H9 (cell line): Measurements from ENCODE around the gene DGKE. TPM values are rescaled to one million over a fixed set of nuclear protein-coding genes. Genes with fewer than 3 reads are reported as not detected.

Experiments used
- DNase-seq: peaks from one replicate; pipeline ENCODE4 v3.0.0-alpha.2; 2017
- H2AFZ ChIP-seq: one replicate; pipeline ENCODE4 v1.6.1; 2013; ENCODE audit warnings: mild to moderate bottlenecking, low read length, control low read depth, moderate library complexity
- H2AK5ac ChIP-seq: 2 replicates; pipeline ENCODE4 v1.6.1; 2013; ENCODE audit warnings: low read length, control low read depth, mixed read lengths; ENCODE audit not compliant: insufficient read length
- H2BK120ac ChIP-seq: one replicate; pipeline ENCODE4 v1.6.1; 2013; ENCODE audit warnings: low read depth, mild to moderate bottlenecking, low read length, control low read depth, inconsistent platforms; ENCODE audit not compliant: poor library complexity, severe bottlenecking
- H2BK12ac ChIP-seq: 2 replicates; pipeline ENCODE4 v1.6.1; 2013; ENCODE audit warnings: low read length, control low read depth, mixed read lengths, low read depth; ENCODE audit not compliant: insufficient read length
- H2BK15ac ChIP-seq: 2 replicates; pipeline ENCODE4 v1.6.1; 2013; ENCODE audit warnings: low read depth, low read length, control low read depth
- H2BK20ac ChIP-seq: one replicate; pipeline ENCODE4 v1.6.1; 2013; ENCODE audit warnings: low read depth, mild to moderate bottlenecking, low read length, control low read depth, inconsistent platforms; ENCODE audit not compliant: poor library complexity, severe bottlenecking
- H2BK5ac ChIP-seq: 2 replicates; pipeline ENCODE4 v1.6.1; 2013; ENCODE audit warnings: low read length, control low read depth, mixed read lengths; ENCODE audit not compliant: insufficient read length
- H3K14ac ChIP-seq: 2 replicates; pipeline ENCODE4 v1.6.1; 2013; ENCODE audit warnings: low read length, control low read depth; ENCODE audit not compliant: insufficient read depth
- H3K18ac ChIP-seq: 2 replicates; pipeline ENCODE4 v1.6.1; 2013; ENCODE audit warnings: low read depth, mild to moderate bottlenecking, mixed read lengths, low read length, control low read depth; ENCODE audit not compliant: insufficient read length
- H3K23ac ChIP-seq: 2 replicates; pipeline ENCODE4 v1.6.1; 2013; ENCODE audit warnings: low read length, control low read depth, mixed read lengths, low read depth; ENCODE audit not compliant: insufficient read length
- H3K23me2 ChIP-seq: 2 replicates; pipeline ENCODE4 v1.6.1; 2013; ENCODE audit warnings: low read depth, mild to moderate bottlenecking, mixed read lengths, low read length, control low read depth; ENCODE audit not compliant: insufficient read length, poor library complexity, severe bottlenecking
- H3K27ac ChIP-seq: 2 replicates; pipeline ENCODE4 v1.5.1; 2013; ENCODE audit warnings: low read length, control low read depth, mixed read lengths, low read depth; ENCODE audit not compliant: insufficient read length
- H3K27me3 ChIP-seq: 2 replicates; pipeline ENCODE4 v1.6.1; 2013; ENCODE audit warnings: low read length, control low read depth, inconsistent platforms; ENCODE audit not compliant: insufficient read depth
- H3K4ac ChIP-seq: 2 replicates; pipeline ENCODE4 v1.6.1; 2013; ENCODE audit warnings: low read depth, mild to moderate bottlenecking, control low read depth, inconsistent platforms, low read length, moderate library complexity
- H3K4me1 ChIP-seq: 2 replicates; pipeline ENCODE4 v1.6.1; 2013; ENCODE audit warnings: low read length, control low read depth, inconsistent platforms; ENCODE audit not compliant: insufficient read depth
- H3K4me2 ChIP-seq: 2 replicates; pipeline ENCODE4 v1.6.1; 2013; ENCODE audit warnings: low read length, control low read depth, mixed read lengths; ENCODE audit not compliant: insufficient read length, insufficient read depth
- H3K56ac ChIP-seq: 2 replicates; pipeline ENCODE4 v1.6.1; 2013; ENCODE audit warnings: low read depth, mild to moderate bottlenecking, mixed read lengths, low read length, control low read depth; ENCODE audit not compliant: insufficient read length
- H3K79me1 ChIP-seq: 2 replicates; pipeline ENCODE4 v1.6.1; 2013; ENCODE audit warnings: low read depth, mild to moderate bottlenecking, moderate library complexity, low read length, control low read depth, inconsistent platforms; ENCODE audit not compliant: insufficient read depth, poor library complexity, severe bottlenecking
- H3K79me2 ChIP-seq: 2 replicates; pipeline ENCODE4 v1.6.1; 2013; ENCODE audit warnings: low read length, control low read depth, inconsistent platforms; ENCODE audit not compliant: insufficient read depth
- H3K9ac ChIP-seq: 2 replicates; pipeline ENCODE4 v1.6.1; 2013; ENCODE audit warnings: low read length, control low read depth, mixed read lengths; ENCODE audit not compliant: insufficient read length; ENCODE audit errors: extremely low read depth
- H3K9me3 ChIP-seq: one replicate; pipeline ENCODE4 v1.6.1; 2013; ENCODE audit warnings: low read depth, low read length, inconsistent platforms; ENCODE audit not compliant: control insufficient read depth
- H3T11ph ChIP-seq: one replicate; pipeline ENCODE4 v1.6.1; 2013; ENCODE audit warnings: mild to moderate bottlenecking, low read length, control low read depth, inconsistent platforms
- H4K20me1 ChIP-seq: one replicate; pipeline ENCODE4 v1.6.1; 2013; ENCODE audit not compliant: control insufficient read depth, insufficient read length, insufficient read depth
- H4K5ac ChIP-seq: 2 replicates; pipeline ENCODE4 v1.6.1; 2013; ENCODE audit warnings: low read depth, mild to moderate bottlenecking, mixed read lengths, low read length, control low read depth; ENCODE audit not compliant: insufficient read length
- H4K8ac ChIP-seq: replicated peaks from 2 replicates; pipeline ENCODE4 v1.6.1; 2013; ENCODE audit warnings: low read length, control low read depth, mixed read lengths, low read depth; ENCODE audit not compliant: insufficient read length
- H4K91ac ChIP-seq: 2 replicates; pipeline ENCODE4 v1.6.1; 2013; ENCODE audit warnings: low read depth, mild to moderate bottlenecking, moderate library complexity, mixed read lengths, low read length, control low read depth; ENCODE audit not compliant: insufficient read length
- H3K27ac Mint-ChIP-seq, 3 experiments: 2 replicates in 2 of 3; 3 replicates in 1 of 3; pipeline ENCODE4 v1.8.0; 2020 to 2021; ENCODE audit warnings: mixed read lengths in 3 of 3, mild to moderate bottlenecking in 1 of 3, moderate library complexity in 1 of 3
- H3K27me3 Mint-ChIP-seq: 2 replicates; pipeline ENCODE4 v1.8.0; 2021; ENCODE audit warnings: low read depth, mild to moderate bottlenecking, moderate library complexity, mixed read lengths
- H3K36me3 Mint-ChIP-seq, 3 experiments: 2 replicates in 2 of 3; 3 replicates in 1 of 3; pipeline ENCODE4 v1.8.0; 2020 to 2021; ENCODE audit warnings: low read depth in 3 of 3, mixed read lengths in 3 of 3; ENCODE audit not compliant: insufficient read depth in 1 of 3
- H3K4me1 Mint-ChIP-seq, 2 experiments: 2 replicates each; pipeline ENCODE4 v1.8.0; 2020; ENCODE audit warnings: mixed read lengths in 2 of 2
- H3K4me3 Mint-ChIP-seq, 2 experiments: 2 replicates in 1 of 2; 3 replicates in 1 of 2; pipeline ENCODE4 v1.8.0; 2020 to 2021; ENCODE audit warnings: mild to moderate bottlenecking in 2 of 2, mixed read lengths in 2 of 2, moderate library complexity in 1 of 2
- H3K9me3 Mint-ChIP-seq, 2 experiments: 2 replicates in 1 of 2; 3 replicates in 1 of 2; pipeline ENCODE4 v1.8.0; 2020; ENCODE audit warnings: mild to moderate bottlenecking in 2 of 2, mixed read lengths in 2 of 2, moderate library complexity in 1 of 2
- WGBS: extraction: QIAGEN DNeasy Blood & Tissue Kit; methylation state at CpG from one replicate; pipeline ENCODE4 v1.1.7; 2013; ENCODE audit warnings: missing lambda C conversion rate, low lambda C conversion rate, mixed read lengths; ENCODE audit not compliant: insufficient read length; ENCODE audit errors: extremely low coverage; 5-methylcytosine and 5-hydroxymethylcytosine counted together
- total RNA-seq: library from RNA; stranded (reverse); gene quantifications from 2 replicates; pipeline ENCODE4 v1.2.1, GENCODE V29; 2021
- TF ChIP-seq, protein P1 (sequence below): fragments of 200-600 bp; sonication (generic); conservative IDR thresholded peaks from 3 replicates; pipeline ENCODE4 v1.8.0; 2021; ENCODE audit warnings: antibody characterized with exemption, mild to moderate bottlenecking

Gene DGKE
- total RNA-seq, 1 experiment from 2014 or later: 4.9 TPM

DNA sequence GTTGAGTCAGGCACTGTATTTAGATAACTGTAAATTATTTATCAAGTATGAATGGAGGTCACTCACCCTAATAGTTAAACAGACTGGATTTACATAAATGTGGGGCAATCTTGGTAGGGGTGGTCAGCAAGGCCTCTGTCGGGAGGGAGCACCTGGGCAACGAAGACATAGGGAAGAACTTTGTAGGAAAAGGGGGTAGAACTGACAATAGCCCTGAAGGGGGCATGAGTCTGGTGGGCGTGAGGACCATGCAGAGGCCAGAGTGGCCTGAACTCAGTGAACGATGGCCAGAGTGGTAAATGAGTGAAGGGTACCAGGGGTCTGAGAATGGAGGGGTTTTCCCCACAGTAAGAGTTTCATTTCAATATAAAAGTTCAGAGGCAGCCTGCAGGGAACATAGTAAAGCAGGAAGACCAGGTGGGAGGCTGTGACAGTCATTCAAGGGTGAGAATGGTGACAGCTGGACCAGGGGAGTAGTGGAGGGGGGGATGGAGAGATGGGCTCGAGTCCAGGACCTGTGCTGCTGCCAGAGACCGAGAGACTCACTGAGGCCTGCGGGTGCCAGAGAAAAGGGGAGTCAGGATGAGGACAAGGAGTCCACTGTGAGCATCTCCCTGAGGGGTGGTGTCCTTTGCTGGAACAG, 3.1 kb upstream of the DGKE start:
- H3K27me3 ChIP-seq: peaks cover 5% of the 10 kb centered on the region; the same call in 1 of the 2 replicates
- H4K8ac ChIP-seq: no peak overlapping the region
- H3T11ph ChIP-seq: no peak overlapping the region
- H2BK12ac ChIP-seq: no peak overlapping the region
- DNase-seq: no peak
- no peaks in the 10 kb centered on the region for H3K9me3 ChIP-seq
- WGBS: no CpG with 5 or more reads among the region's 7 CpGs
- TF ChIP-seq, protein P1, sequence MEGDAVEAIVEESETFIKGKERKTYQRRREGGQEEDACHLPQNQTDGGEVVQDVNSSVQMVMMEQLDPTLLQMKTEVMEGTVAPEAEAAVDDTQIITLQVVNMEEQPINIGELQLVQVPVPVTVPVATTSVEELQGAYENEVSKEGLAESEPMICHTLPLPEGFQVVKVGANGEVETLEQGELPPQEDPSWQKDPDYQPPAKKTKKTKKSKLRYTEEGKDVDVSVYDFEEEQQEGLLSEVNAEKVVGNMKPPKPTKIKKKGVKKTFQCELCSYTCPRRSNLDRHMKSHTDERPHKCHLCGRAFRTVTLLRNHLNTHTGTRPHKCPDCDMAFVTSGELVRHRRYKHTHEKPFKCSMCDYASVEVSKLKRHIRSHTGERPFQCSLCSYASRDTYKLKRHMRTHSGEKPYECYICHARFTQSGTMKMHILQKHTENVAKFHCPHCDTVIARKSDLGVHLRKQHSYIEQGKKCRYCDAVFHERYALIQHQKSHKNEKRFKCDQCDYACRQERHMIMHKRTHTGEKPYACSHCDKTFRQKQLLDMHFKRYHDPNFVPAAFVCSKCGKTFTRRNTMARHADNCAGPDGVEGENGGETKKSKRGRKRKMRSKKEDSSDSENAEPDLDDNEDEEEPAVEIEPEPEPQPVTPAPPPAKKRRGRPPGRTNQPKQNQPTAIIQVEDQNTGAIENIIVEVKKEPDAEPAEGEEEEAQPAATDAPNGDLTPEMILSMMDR: no peak
- no peak overlapping the region for H3K27ac ChIP-seq
- no peak overlapping the region for H2AFZ ChIP-seq
- no peaks in the 10 kb centered on the region; the same call in 1 of the 2 replicates for H3K79me2 ChIP-seq
- peaks cover 37% of the 10 kb centered on the region for H3K27me3 Mint-ChIP-seq
- H2BK5ac ChIP-seq: no peak overlapping the region
- no peak overlapping the region for H4K5ac ChIP-seq
- no peak overlapping the region for H3K9ac ChIP-seq
- no peak overlapping the region for H2AK5ac ChIP-seq
- H3K4me1 Mint-ChIP-seq: peaks cover 12 to 20% of the 10 kb centered on the region in 2 experiments
- H3K9me3 Mint-ChIP-seq: no peaks in the 10 kb centered on the region; a peak in 1 of 5 replicates
- H2BK20ac ChIP-seq: no peak overlapping the region
- no peaks in the 10 kb centered on the region for H3K79me1 ChIP-seq
- no peaks in the 10 kb centered on the region; the same call in 1 of the 2 replicates for H3K4me1 ChIP-seq
- H3K4me2 ChIP-seq: no peak overlapping the region
- peaks cover 11 to 20% (median 16%) of the 10 kb centered on the region in 3 experiments for H3K36me3 Mint-ChIP-seq
- H4K91ac ChIP-seq: no peak overlapping the region
- no peak overlapping the region for H3K14ac ChIP-seq
- no peak overlapping the region for H3K18ac ChIP-seq
- peaks cover 15% of the 10 kb centered on the region for H3K23me2 ChIP-seq
- H3K4me3 Mint-ChIP-seq: no peak overlapping the region
- no peak overlapping the region for H3K56ac ChIP-seq
- H3K23ac ChIP-seq: no peak overlapping the region
- H2BK120ac ChIP-seq: no peak overlapping the region
- no peak overlapping the region; a peak in 1 of 7 replicates for H3K27ac Mint-ChIP-seq
- H4K20me1 ChIP-seq: no peaks in the 10 kb centered on the region
- no peak overlapping the region for H3K4ac ChIP-seq
- no peak overlapping the region for H2BK15ac ChIP-seq
